ENCODE data around the gene RAPGEF1. TPM values are rescaled to one million over a fixed set of nuclear protein-coding genes. Genes with fewer than 3 reads are reported as not detected.
A peak's percentile ranks its signal among the peaks of the same experiment; 100 is the strongest.

RAPGEF1 gene
- total and polyA plus RNA-seq, 9 of the 15 experiments (the other 6 are each of a cell fraction or from before 2014, with no cell fraction given): 0.06 to 44.1 (median 19.9) TPM

- H3K27ac ChIP-seq (ENCODE audit: extremely low read depth, low read depth, low read length): peak overlapping the region; percentile 51; the same call in 1 of the 3 replicates
- H3K36me3 ChIP-seq (ENCODE audit: control insufficient read depth, insufficient read depth, low read length): peaks cover 5% of the 10 kb centered on the region; the same call in 1 of the 3 replicates
- in situ Hi-C loops (cut with MboI): no loop called here
- peak overlapping the region; percentile 64 for H3K4me3 ChIP-seq
- peak overlapping the region; percentile 63 to 93 for H3K9ac ChIP-seq (ENCODE audit: insufficient read depth in 1 of 2, low read depth in 2 of 2, low read length in 2 of 2)
- DNase-seq (ENCODE audit: extremely low read depth in 1 of 4, low spot score in 3 of 4) (peak; percentile 34 to 79 (median 71)), ATAC-seq (peak; percentile 55), FAIRE-seq (peak; percentile 64)
- H3K9me1 ChIP-seq (ENCODE audit: control insufficient read depth, insufficient read depth, low read length): peaks cover under 1% of the 10 kb centered on the region
- H3K9me3 ChIP-seq (replicated peaks; ENCODE audit: control insufficient read depth, insufficient read depth, low read depth, low read length): no peaks in the 10 kb centered on the region
- H3K79me2 ChIP-seq (ENCODE audit: control insufficient read depth, insufficient read depth, low read length): peaks cover 42% of the 10 kb centered on the region
- H3K4me2 ChIP-seq (ENCODE audit: insufficient read depth, low read length): peak overlapping the region; percentile 84
- BruUV-seq (replicated peaks): no TSS peak
- H4K20me1 ChIP-seq (replicated peaks; ENCODE audit: control insufficient read depth, insufficient read depth, low read length): peaks cover 32% of the 10 kb centered on the region
- POLR2A ChIA-PET: interaction anchor here (0.8 to 0.9 kb wide), 2 partner anchors 142 to 429 kb away, joined by 3 to 4 read pairs; no protein-coding TSS in a partner anchor
- CTCF ChIA-PET (ENCODE audit: low intra/inter-chr PET ratio): interaction anchor here (0.5 to 5.8 kb wide), 8 partner anchors 23 to 529 kb away, joined by 3 to 79 read pairs (median 4); no protein-coding TSS in a partner anchor
- H2AFZ ChIP-seq (ENCODE audit: low read depth, low read length): peak overlapping the region; percentile 62
- intact Hi-C loops (cut with micrococcal nuclease): no loop called here
- peaks cover 13 to 28% of the 10 kb centered on the region in 2 experiments; a peak in 4 of 5 replicates for H3K4me1 ChIP-seq (replicated peaks in 1 of 2; ENCODE audit: control insufficient read depth in 2 of 2, insufficient read depth in 2 of 2, low read length in 2 of 2)
- H3K27me3 ChIP-seq (ENCODE audit: control insufficient read depth in 2 of 2, insufficient read depth in 2 of 2, low read length in 2 of 2): no peaks in the 10 kb centered on the region
- 2% methylated on average over 32 of the region's 96 CpGs for WGBS (ENCODE audit: insufficient coverage, low coverage, missing lambda C conversion rate)
- TF ChIP-seq PCBP2 (IDR thresholded peaks at IDR 0.05; ENCODE audit: low read depth, low read length, poor library complexity, severe bottlenecking): no peak
- TF ChIP-seq RBFOX2 (IDR thresholded peaks at IDR 0.05; ENCODE audit: low read depth, low read length): peak; percentile 46
- no peak for TF ChIP-seq HNRNPL (IDR thresholded peaks at IDR 0.05; ENCODE audit: low read depth, low read length)
- TF ChIP-seq ZNF263 (CRISPR knock-in tag; IDR thresholded peaks at IDR 0.05; ENCODE audit: borderline replicate concordance): no peak
- no peak for TF ChIP-seq NCOA6 (IDR thresholded peaks at IDR 0.05)
- TF ChIP-seq VEZF1 (CRISPR knock-in tag; IDR thresholded peaks at IDR 0.05): peak; percentile 55; the same call in 1 of the 2 replicates
- TF ChIP-seq ZNF232 (CRISPR knock-in tag; IDR thresholded peaks at IDR 0.05): 0 out of 2 replicates have a peak, but pooled peaks have one; percentile 42
- TF ChIP-seq ZNF224 (CRISPR knock-in tag; IDR thresholded peaks at IDR 0.05): 0 out of 2 replicates have a peak, but pooled peaks have one; percentile 33
- TF ChIP-seq PHF21A (IDR thresholded peaks at IDR 0.05; ENCODE audit: borderline replicate concordance, low read depth): no peak
- TF ChIP-seq PTRF (tag; IDR thresholded peaks at IDR 0.05): no peak
- TF ChIP-seq KHSRP (IDR thresholded peaks at IDR 0.05): no peak
- TF ChIP-seq ZNF644 (tag; IDR thresholded peaks at IDR 0.05; ENCODE audit: low read depth): no peak
- TF ChIP-seq POLR2G (IDR thresholded peaks at IDR 0.05; ENCODE audit: low read depth, low read length): 0 out of 2 replicates have a peak, but pooled peaks have one; percentile 24
- 0 out of 2 replicates have a peak, but pooled peaks have one; percentile 40 for TF ChIP-seq ERF (CRISPR knock-in tag; IDR thresholded peaks at IDR 0.05)
- TF ChIP-seq CHD1 (IDR thresholded peaks at IDR 0.05; ENCODE audit: low read length): peak; percentile 53
- TF ChIP-seq SIN3B (IDR thresholded peaks at IDR 0.05; ENCODE audit: low read depth): 0 out of 2 replicates have a peak, but pooled peaks have one; percentile 40
Measured at GRCh38 chr9:131739133-131739958, 530 bp downstream of the RAPGEF1 start.
